HG03025 (cell line): ENCODE measurements around the gene CA12.
"Not testable (repeated sequence)": the region's sequence is repeated elsewhere in the genome, so short reads cannot be mapped to it uniquely, and the experiment has no call there.

Source experiments
- ATAC-seq: cut with Tn5 transposase; IDR thresholded peaks from one replicate; pipeline ENCODE4 v1.9.1; 2021; ENCODE audit warnings: mild to moderate bottlenecking, moderate library complexity; ENCODE audit not compliant: unreplicated experiment, low FRiP score

Gene CA12

DNA sequence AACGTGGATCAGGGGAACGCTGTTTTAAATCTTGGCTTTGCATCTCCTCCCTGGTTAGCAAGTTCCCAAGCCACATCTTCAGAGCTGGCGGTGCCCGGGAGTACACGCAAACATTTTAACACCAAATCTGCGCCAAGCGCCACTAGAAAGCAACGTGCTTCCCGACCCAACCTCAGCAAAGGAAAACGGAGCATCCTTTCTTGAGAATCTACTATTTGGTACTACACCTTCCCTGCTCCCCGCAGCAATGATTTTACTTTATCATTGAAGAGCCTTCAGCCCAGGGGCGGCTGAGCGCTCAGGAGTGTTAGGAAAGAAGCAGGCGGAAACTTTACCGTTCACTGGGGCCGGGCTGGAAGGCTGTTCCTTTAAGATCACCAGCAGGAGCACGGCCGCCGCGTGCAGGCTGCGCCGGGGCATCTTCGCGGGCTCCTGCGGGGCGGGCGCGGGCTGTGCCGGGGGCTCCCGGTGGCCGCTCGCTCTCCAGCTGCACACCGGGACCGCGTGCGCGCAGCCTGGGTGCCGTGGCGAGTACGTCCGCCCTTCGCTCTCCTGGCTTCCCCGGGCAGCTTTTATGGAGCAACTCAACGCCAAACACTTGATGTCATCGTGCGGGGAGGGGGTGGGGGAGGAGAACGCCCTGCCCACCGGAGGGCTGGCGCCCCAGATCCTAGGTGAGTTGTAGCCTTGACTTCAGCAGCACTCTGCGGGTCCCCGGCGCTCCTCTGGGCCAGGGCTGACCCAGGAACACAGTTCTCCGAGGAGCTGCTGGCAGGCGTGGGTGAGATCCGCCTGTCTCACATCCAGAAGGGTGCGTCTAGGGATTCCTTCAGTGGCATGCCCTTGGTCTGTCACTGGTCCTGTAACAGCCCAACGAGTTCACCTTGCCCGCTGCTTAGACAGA, at the start of gene CA12:
Gene CA12 (minus strand): TSS at position 546 of the 904 bp plus-strand sequence. CDS start 126 bp downstream, at position 420.
- ATAC-seq: no peak

DNA sequence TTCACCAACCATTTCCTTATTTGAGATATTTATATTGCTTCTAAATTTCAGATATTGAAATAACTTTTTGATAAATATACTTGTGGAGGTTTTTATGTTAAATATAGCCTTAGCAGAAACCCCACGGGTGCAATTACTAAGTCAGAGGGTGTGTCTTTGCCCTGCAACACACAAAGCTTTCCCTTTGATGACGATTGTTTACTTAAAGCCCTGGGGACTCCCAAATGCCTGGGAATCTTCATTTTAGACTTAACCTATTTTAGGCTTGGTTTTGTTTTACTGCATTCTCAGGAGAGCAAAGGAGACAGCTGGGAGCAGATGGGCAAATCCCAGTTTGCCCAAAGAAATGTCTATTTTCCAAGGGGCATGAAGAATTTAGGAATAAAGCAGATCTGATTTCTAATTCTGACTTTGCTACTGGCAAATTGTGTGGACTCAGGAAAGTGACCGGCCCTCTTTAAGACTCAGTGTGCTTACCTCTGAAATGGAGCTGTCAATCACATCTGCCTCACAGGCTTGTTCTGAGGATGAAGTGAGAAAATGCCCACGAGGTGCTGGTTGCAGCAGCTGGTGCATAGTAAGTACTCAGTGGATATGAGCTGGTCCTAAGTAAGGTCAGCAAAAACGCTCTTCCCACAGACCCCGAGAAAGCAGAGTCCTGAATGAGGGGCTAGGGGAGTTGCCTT, 49.3 kb upstream of the CA12 start:
- no peak for ATAC-seq

DNA sequence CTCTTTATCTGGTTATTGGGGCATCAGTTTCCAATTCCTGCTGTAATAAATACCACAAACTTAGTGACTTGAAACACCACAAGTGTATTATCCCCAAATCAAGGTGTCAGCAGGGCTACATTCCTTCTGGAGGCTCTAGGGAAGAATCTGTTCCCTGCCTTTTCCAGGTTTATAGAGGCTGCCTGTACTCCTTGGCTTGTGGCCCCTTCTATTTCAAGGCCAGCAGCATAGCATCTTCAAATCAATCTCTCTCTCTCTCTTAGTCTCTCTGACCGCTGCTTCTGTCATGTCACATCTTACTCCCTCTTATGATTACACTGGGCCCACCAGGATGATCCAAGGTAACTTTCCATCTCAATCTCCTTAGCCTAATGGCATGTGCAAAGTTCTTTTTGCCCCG, 44.9 kb upstream of the CA12 start:
- no peak for ATAC-seq

DNA sequence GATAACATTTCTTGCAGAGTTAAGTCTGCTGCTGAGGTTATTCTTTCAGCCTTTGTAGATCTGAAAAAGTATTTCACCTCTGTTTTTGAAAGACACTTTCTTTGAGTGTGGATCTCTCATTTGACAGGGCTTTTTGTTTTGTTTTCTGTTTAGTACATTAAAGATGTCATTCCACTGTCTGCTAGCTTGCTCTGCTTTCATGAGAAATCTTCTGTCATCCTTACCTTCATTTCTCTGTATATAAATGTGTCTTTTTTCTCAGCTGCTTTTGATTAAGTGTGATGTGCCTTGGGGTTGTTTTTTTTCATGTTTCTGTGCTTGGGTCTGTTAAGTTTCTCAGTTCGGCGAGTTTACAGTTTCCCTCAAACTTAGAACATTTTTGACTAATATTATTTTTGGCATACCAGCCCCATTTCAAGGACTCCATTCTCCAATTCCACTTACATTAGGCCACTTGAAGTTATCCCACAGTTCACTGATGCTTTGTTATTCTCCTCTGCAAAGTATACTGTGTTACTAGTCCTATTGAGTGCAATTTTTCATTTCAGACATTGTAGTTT, 43.9 kb upstream of the CA12 start:
- ATAC-seq: no peak

DNA sequence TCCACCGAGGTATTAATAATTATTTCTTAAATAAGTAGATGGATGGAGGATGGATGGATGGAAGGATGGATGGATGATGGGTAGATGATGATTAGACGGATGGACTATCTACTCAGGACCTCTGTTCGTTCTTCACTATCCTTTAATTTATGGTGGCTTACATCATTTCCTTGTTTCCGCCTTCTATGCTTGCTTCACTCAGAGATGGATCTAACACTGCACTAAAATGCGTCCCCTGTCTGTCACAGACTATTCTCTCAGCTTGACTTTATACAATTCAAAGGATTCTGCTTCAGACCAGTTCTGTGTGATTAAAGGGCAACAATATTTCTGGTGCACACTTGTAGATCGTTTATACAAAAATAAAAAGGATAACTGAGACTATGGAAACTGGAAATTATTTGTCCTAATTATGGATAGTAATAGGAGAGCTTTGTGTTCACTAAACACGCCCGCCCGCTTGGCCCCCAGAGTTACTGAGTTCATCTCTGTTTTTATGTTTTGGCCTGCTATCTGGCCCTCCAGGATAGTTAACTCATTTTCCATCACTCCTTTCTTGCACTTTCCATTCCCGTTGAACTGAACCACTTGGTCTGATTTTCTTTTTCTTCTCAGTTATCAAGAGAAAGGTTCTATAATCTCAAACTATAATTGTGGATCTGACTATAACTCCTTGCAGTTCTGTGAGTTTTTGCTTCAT, 41.4 kb upstream of the CA12 start:
- ATAC-seq: no peak

DNA sequence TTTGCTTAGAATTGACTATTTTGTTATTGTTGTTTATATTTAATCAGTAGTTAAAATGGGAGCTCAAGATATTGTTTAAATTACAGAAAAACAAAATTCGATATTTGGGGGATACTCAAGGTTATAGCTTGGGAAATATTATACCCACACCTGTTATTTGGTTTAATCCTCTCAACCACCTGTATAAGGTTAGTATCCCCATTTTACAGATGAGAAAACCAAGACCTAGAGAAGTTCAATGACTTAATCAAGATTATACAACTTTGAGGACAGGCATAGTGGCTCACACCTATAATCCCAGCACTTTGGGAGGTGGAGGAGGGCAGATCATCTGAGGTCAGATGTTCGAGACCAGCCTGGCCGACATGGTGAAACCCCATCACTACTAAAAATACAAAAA, 39.8 kb upstream of the CA12 start:
- no peak for ATAC-seq

DNA sequence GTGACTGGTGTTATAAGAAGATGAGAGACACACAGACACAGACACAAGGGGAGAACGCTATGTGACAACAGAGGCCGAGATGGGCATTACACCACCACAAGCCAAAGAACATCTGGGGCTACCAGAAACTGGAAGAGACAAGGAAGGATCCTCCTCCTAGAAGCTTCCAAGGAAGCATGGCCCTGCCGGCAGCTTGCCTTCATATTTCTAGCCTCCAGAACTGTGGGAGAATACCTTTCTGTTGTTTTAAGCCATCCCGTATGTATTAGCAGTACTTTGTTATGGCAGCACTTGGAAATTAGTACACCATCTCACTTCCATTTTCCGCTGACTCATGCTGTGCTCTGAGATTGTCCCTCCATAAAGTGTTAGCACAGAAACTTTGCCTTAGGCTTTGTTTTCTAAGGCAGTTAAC, 38.7 kb upstream of the CA12 start:
- ATAC-seq: no peak

DNA sequence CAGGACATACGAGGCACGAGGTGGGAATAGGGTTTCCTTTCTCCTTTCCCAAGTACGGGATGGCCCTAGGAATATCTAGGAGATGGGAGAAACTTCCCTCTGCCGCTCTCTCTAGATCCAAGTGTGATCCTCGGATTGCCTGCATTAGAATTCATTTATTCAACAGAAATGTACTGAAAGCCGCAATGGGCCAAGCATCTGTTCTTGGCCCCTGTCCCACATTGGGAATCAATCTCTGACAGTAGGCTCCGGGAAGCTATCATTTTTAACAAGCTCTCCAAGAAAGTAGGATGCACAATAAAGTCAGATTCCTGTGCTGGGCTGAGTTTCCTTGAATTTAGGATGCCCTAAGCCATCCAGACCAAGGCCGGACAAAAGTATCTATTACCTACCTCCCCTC, 37.2 kb upstream of the CA12 start:
- no peak for ATAC-seq

DNA sequence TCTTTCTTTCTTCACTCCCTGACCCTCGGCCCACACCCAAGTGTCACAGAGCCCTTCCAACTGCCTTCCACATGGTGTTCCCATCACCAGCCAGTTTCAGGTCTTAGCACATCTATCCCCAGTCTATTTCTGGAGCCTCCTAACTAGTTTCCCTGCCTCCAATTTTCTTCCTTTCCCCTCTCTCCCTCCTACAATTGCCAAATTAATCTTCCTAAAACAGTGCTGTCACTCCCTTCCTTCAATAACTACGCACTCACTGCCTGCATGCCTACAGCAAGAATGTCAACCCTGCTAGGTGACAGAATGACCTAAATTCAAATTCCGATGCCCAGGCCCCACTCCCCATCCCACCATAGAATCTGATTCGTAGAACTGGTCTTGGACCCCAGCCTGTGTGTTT, 36.1 kb upstream of the CA12 start:
- no peak for ATAC-seq

DNA sequence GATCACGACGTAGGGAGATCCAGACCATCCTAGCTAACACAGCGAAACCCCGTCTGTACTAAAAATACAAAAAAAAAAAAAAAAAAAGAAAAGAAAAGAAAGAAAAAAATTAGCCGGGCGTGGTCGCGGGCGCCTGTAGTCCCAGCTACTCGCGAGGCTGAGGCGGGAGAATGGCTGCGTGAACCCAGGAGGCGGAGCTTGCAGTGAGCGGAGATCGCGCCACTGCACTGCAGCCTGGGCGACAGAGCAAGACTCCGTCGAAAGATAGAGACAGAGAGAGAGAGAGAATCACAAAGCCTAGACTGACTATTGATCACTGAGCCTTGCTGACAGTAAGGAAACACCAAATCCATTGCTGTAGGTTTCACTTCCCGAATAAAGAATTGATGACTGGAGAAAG, 35.6 kb upstream of the CA12 start:
- not testable (repeated sequence) for ATAC-seq

DNA sequence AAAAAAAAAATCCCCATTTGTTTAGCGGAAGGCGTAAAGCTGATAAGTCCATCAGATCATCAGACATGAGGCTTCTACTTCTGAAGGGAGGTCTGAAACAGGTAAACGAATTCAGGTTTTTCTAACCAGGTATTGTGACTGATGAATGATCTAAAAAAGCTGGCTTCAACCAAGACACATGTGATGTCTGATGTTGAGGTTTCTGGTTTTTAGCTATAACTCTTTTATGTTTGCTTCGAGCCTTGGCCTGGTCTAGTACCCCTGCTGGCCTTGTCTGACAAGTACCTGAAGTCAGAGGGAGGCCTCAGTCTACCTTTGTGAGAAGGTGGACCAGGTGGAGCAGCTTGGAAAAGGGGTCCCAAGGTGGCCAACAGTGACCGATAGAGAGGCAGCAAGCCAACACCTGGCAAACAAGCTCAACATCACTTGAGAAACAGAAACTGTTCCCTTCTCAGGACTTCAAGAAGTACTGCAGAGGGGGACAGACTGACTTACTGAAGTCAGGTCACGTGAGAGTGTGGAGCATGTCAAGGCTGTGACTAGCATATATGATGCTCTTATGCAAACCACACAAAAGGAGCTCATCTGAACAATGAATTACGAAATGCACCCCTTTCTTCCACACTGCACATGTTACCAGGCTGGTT, 33.0 kb upstream of the CA12 start:
- no peak for ATAC-seq

DNA sequence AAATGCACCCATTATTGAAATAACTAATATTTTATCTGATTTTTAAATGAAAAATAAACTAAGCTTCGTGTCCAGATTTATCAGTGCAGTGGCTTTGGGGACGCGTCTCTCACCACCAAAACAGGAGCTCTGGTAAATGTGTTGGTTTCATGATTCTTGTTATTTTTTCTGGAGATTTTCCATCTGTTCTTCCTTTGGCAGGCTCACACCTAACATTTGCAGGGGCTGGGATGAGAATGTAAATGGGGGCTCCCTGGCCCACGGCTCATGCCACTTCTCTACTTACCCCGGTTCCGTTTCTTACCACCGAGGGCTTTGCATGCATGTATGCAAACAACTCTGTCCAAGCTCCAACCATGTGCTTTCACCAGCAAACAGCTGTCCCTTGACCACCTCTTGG, 30.9 kb upstream of the CA12 start:
- no peak for ATAC-seq

DNA sequence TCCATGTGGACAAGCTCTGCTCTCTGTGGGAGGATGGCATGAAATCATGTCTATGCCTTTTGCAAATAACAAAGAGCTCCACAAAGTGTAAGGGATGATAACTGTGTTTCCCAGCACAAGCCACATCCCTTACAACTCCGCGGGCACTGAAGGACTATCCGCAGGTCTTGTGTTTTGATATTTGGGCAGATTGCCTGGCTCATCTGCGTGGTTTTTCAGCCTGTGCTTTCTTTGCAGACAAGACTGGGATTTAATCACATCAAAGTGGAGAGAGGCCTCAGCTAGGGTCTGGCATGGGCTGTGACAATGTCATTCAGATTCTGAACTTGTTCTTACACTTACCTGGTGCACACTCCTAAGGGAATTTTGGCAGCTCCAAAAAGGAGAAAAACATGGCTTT, 30.2 kb upstream of the CA12 start:
- no peak for ATAC-seq

DNA sequence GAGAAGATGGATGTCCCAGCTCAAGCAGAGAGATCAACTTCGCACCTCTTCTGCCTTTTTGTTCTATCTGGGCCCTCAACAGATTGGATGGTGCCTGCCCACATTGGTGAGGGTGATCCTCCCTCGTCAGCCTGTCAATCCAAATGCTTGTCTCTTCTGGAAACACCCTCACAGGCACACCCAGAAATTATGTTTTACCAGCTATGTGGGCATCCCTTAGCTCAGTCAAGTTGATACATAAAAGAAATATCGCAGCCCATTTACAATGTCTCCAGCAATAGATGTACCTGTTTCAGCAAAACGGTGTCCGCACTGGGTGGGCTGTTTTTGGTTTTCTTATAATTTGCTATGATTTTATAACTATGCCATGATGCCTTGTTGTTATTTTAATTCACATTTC, 27.5 kb upstream of the CA12 start:
- ATAC-seq: no peak

DNA sequence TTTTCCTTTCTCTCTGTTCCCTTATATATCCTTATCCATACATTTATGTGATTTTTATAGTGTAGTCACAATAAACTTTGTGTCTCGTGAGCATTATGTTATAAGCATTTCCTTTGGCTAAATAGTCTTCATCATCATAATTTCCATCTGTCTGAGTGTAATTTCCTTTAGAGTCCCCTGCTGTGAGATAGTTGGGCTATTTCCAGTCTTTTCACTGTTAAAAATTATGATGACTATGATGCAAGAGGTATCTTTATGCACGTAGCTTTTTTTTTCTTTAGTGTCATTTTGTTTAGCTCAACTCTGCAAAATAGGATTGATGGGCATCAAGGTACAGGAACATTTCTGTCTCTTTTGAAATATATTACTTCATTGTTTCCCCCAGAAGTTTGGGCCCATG, 26.9 kb upstream of the CA12 start:
- ATAC-seq: no peak

DNA sequence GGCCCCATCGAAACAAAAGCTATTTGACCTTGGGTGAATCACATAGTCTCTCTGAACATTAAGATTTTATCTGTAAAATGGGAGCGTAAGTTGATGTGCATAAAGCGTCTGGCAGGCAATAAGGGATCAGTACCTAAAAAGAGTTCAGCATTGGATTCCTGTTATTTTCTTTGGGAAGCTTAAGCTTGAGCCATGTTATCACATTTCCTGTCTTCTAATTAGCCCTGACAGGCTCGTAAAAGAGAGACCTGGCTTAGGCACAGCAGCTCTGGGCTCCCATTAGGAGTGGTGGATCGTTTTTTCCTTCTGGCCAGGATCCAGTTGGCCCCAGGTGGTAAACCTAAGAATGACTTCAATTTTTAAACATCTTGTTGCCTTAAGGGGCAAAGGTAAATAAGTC, 26.0 kb upstream of the CA12 start:
- ATAC-seq: no peak

DNA sequence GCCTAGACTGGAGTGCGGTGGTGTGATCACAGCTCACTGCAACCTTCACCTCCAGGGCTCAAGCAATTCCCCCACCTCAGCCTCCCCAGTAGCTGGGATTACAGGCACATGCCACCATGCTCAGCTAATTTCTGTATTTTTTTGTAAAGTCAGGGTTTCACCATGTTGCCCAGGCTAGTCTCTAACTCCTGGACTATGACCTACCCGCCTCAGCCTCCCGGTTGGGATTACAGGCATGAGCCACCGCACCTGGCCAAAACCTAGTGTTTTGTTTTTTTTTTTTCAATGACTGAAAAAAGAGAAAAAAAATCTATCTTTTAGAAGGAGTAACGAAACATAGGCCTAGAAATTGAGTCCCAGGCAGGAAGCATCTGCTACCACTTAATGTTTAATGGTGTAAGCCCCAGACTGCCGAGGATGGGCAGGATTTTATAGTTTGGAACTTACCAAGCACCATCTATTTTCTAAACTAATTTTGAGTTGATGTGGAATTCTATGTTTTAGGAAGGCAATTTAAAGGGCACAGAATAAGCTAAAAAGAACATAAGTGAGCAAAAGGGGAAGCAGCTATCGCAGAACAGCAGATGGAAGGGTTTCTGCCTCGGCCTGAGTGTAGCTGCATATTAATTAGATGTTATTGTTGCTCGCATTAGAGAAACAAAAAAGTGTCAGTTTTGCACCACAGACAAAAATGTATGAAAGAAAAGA, 24.2 kb upstream of the CA12 start:
- ATAC-seq: no peak

DNA sequence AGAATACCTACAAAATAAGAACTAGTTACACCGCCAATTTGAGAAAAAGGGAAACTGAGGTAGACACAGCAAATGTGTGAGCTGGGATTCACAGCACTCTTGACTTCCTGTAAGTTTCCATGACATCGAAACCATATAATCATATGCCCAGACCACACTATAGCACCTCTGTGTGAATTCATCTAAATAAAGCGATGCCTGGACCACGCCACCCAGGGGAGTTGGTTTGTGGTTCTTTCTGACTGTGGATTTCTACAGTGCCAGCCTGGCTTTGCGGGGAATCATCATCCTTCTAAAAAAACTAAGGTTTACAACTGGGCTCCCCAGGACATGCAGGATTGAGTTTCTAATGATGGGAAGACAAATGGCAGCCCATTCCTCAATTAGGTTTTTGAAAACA, 23.5 kb upstream of the CA12 start:
- ATAC-seq: no peak

DNA sequence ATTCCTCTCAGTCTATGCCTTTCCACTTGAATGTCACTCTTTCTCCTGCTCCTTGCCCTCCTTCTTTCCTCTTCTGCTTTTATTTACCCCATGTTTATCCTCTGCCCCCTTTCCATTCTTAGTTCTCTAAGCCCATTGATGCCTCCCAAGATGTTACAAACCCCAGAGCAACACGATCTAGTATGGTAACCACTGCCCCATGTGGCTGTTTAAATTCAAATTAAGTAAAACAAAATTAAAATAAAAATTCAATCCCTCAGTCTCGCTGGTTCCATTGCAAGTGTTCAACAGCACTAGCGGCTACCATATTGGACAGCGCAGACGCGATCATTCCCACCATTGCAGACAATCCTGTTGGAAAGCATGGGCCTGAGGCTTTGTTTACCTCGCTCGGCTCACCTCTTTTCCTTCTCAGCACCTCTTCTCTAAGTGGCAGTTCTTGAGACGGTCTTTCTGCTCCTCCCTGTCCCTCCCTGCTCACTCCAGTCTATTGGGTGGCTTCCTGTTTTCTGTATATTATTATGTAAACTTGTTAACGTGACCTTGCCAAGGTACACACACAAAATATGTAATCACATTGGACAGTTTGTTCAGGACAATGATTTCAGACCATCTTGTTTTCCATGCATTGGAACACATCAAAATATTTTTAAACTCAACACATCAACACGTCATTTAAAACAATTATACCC, 21.8 kb upstream of the CA12 start:
- ATAC-seq: no peak
